ENCODE results near the gene COA5. TPM values are rescaled to one million over a fixed set of nuclear protein-coding genes. Genes with fewer than 3 reads are reported as not detected.

The COA5 gene
- polyA plus RNA-seq, 1 of the 3 experiments (the other 2 are of a cell fraction), result 40.3 TPM

DNA sequence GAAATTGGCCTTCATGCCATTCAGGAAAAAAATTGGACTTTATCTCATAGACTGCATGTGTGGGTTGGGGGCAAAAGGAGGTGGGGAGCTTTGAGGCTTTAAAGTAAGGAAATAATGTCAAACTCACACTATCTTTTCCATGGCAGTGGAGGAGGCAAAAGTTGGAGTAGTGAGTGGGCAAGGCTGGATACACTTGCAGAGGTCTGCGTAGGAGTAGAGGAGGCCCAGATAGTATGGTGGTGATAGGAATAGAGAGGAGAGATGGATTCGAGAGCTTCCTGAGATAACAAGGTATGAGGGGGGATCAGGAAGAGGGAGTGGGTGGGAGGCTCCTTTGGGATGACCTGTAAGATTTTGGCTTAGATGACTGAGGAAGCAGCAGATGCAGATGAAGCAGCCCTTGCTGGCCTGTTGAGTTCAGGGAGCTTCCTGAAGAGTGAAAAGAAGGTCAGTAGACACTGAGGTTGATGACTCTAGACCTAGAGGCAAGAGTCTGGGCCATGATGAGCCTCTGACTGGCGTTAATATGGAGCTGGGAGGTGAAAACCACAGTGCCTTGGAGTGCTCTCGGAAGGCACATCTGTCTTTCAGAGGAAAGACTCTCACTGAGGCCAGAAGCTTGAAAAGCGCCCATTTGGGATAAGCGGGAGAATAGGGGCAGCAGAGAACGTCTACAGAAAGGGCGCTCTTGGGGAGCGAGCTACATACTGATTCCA is 5.9 kb upstream of the COA5 start (continued):
- TF ChIP-seq POLR2AphosphoS5 (IDR thresholded peaks at IDR 0.05; ENCODE audit: low read depth, low read length) (no peak), MXI1 (IDR thresholded peaks at IDR 0.05; ENCODE audit: low read depth, low read length) (no peak), MEF2A (IDR thresholded peaks at IDR 0.05; ENCODE audit: borderline replicate concordance, low read depth) (no peak)

DNA sequence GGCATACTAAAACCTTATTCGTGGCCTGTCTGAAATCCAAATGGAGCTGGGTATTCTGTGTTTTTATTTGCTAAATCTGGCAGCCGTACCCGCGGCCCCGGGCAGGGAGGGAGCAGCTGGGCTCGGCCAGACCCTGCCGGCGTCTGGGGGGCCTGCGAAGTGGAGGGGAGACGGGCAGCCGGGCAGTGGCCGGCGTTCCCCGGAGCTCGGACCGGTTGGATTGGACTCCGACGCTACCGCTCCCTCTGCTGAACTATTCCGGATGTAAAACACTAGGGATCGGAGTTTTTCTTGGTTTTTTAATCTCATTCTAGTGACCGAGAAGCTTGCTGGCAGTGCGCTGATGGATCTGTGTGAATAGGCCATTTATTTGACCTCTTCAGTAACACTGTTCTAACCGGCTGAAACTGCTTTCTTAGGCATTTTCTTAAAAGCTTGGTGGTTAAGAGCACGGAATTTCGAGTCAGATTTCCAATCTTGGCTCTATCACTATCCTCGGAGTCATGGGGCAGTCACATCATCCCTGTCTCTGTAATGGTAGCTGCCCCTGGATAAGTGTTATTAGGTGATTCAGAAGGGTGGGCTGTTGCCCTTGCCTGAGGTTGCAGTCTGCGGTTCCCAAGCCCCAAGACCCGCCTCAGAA is 771 bp upstream of the COA5 start:
- peak; percentile 71 for DNase-seq
- Histone ChIP-seq H3K9me2 (no peaks in the 10 kb centered on the region), H3K27ac (ENCODE audit: low read depth in 2 of 2, low read length in 1 of 2) (peak overlapping the region; percentile 82 to 93), H3K4me1 (ENCODE audit: control insufficient read depth in 1 of 2, insufficient read depth in 2 of 2, low read depth in 1 of 2, low read length in 1 of 2) (peaks cover 5 to 53% of the 10 kb centered on the region in 2 experiments; a peak in 3 of 4 replicates), H3K4me2 (peak overlapping the region; percentile 71), H4K20me1 (ENCODE audit: insufficient read depth) (no peaks in the 10 kb centered on the region; the same call in 1 of the 2 replicates), H3F3A (replicated peaks; ENCODE audit: insufficient read depth) (no peaks in the 10 kb centered on the region), H3K36me3 (replicated peaks in 1 of 2; ENCODE audit: control insufficient read depth in 1 of 2, insufficient read depth in 2 of 2, low read length in 1 of 2) (peaks cover 34 to 39% of the 10 kb centered on the region in 2 experiments), H3K79me2 (ENCODE audit: insufficient read depth) (peaks cover 69% of the 10 kb centered on the region), H3K9ac (peak overlapping the region; percentile 93), H2AFZ (ENCODE audit: low read depth) (peak overlapping the region; percentile 82), H3K9me3 (no peaks in the 10 kb centered on the region), H3K4me3 (ENCODE audit: low read depth in 2 of 2, low read length in 1 of 2) (peak overlapping the region; percentile 79 to 98), H3K27me3 (ENCODE audit: insufficient read depth) (no peaks in the 10 kb centered on the region)
- TF ChIP-seq, protein P1, sequence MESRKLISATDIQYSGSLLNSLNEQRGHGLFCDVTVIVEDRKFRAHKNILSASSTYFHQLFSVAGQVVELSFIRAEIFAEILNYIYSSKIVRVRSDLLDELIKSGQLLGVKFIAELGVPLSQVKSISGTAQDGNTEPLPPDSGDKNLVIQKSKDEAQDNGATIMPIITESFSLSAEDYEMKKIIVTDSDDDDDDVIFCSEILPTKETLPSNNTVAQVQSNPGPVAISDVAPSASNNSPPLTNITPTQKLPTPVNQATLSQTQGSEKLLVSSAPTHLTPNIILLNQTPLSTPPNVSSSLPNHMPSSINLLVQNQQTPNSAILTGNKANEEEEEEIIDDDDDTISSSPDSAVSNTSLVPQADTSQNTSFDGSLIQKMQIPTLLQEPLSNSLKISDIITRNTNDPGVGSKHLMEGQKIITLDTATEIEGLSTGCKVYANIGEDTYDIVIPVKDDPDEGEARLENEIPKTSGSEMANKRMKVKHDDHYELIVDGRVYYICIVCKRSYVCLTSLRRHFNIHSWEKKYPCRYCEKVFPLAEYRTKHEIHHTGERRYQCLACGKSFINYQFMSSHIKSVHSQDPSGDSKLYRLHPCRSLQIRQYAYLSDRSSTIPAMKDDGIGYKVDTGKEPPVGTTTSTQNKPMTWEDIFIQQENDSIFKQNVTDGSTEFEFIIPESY (IDR thresholded peaks at IDR 0.05; ENCODE audit: borderline replicate concordance, low read depth), result no peak
- TF ChIP-seq ELF1 (IDR thresholded peaks at IDR 0.05) (no peak), CHD2 (IDR thresholded peaks at IDR 0.05; ENCODE audit: low read length, partially characterized antibody) (no peak), RFX5 (IDR thresholded peaks at IDR 0.05; ENCODE audit: low read length) (no peak), EZH2phosphoT487 (IDR thresholded peaks at IDR 0.05; ENCODE audit: borderline replicate concordance, low read depth) (no peak), JUND (IDR thresholded peaks at IDR 0.05) (no peak), TEAD4 (IDR thresholded peaks at IDR 0.05; ENCODE audit: borderline replicate concordance, insufficient read depth) (no peak), GABPA (IDR thresholded peaks at IDR 0.05; ENCODE audit: low read depth) (no peak), MEF2A (IDR thresholded peaks at IDR 0.05; ENCODE audit: borderline replicate concordance, low read depth) (no peak), RAD21 (IDR thresholded peaks at IDR 0.05; ENCODE audit: low read length) (no peak), RXRA (IDR thresholded peaks at IDR 0.05; ENCODE audit: borderline replicate concordance, low read depth) (no peak), FOXM1 (IDR thresholded peaks at IDR 0.05; ENCODE audit: low read depth) (no peak), NRF1 (IDR thresholded peaks at IDR 0.05; ENCODE audit: low read depth, low read length) (no peak), SMC3 (IDR thresholded peaks at IDR 0.05; ENCODE audit: low read depth, low read length) (no peak)
- TF ChIP-seq, protein P2, sequence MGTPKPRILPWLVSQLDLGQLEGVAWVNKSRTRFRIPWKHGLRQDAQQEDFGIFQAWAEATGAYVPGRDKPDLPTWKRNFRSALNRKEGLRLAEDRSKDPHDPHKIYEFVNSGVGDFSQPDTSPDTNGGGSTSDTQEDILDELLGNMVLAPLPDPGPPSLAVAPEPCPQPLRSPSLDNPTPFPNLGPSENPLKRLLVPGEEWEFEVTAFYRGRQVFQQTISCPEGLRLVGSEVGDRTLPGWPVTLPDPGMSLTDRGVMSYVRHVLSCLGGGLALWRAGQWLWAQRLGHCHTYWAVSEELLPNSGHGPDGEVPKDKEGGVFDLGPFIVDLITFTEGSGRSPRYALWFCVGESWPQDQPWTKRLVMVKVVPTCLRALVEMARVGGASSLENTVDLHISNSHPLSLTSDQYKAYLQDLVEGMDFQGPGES (IDR thresholded peaks at IDR 0.05; ENCODE audit: low read depth, low read length), result no peak
- WGBS (ENCODE audit: low lambda C conversion rate), result 9% methylated on average over 15 of the region's 29 CpGs
- POLR2A ChIA-PET, result interaction anchor here (0.6 to 0.9 kb wide), 2 partner anchors 13 to 24 kb away, joined by 3 to 4 read pairs; no protein-coding TSS in a partner anchor
- CTCF ChIA-PET, result interaction anchor here (0.8 to 1.6 kb wide), 4 partner anchors 32 to 228 kb away, joined by 3 to 5 read pairs (median 3); no protein-coding TSS in a partner anchor
